NCI-H226 (cell line): Measurements from ENCODE around the gene MCOLN2.
"Not testable (repeated sequence)": the region's sequence is repeated elsewhere in the genome, so short reads cannot be mapped to it uniquely, and the experiment has no call there.

Source experiments
- DNase-seq: peaks from one replicate; pipeline ENCODE4 v3.0.0-alpha.2; 2015

MCOLN2 gene

DNA sequence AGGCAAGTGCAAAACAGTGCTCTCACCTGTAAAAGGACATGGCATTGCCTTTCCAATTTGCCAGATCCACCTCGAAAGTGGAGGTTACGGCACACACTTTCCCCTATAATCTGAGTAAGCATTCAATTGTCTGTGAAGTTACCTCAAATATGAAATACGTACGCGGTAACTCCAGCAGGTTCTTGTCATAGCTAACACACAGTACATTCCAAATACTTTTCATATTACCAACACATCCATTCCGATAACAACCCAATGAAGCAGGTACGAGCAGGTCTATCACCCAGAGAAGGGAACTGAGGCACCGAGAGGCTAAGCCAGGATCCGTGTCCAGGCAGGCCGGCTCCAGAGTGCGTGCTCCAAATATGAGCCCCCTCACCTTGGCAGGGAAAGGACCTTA lies 57.2 kb downstream of the MCOLN2 start:
- no peak for DNase-seq

DNA sequence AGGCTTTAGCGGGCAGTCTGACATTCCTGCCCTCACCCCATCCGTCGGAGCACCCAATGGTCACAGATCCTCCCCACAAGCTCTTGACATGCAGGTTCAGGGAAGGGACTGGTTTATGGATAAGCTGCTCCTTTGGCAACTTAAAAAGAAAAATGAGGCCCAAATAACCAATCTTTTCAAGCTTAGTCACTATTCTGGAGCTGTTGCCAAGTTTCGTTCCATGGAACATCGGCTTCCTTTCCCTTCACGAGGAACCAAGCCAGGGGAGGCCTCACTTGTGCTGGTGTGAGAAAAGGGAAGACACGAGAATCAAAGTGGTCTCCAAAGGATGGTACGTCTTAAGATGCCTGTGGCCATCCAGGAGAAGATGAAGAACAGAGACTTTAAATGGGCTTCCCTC lies 57.8 kb downstream of the MCOLN2 start:
- DNase-seq = no peak

DNA sequence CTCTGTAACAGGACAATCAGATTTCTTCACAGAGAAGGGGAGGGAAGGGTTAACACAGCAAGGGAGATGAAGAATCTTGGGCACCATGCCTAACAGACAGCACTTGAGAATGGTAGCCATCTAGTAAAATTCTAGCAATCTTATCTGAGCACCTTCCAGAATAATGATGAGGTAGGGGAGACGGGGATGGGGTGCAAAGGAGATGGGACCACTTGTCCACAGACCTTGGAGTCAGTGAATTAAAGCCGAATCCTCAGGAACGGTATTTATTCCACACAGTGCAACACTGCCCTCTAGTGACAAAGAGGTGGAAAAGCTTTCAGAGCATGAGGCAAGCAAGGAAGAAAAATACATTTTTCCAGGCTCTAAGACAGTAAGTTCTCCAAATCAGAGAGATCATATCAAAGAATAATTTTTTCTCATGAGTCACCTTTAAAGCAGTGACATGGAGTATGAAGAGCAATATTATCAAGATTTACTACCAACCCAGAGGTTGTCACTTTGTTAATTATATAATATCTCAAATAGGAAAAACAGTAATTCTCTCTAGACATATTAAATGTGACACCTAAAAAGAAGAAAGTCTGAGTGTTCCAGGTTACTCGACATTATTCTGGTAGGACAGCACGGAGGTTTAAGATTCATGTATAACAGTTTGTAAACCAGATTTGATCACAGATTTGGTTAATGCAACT lies 60.6 kb downstream of the MCOLN2 start:
- no peak for DNase-seq

DNA sequence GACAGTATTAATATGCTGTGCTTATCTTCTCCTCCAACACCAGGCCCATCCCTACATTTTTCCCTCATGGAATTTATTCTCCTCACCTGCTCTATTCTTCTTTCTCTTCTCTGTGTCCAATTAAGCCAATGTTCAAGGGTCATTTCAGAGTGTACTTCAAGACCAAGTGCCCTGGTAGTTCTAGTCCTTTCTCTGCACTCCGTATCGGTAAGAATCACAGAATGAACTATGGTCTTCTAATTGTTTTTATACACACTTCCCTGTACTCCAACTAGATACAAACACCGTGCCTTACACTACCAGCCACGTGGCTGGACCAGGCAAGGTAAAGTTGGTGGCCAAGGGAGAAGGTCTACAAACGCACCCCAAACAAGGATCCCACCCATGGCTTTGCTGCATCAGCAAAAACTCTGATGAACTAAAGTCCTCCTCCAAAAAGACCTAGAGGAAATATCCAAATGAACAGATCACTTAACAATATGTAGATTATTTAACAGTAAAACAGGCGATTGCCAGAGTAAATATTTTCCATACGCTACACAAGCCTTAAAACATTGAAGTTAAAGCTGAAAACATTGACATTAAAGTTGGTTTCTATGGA lies 63.8 kb downstream of the MCOLN2 start:
- no peak for DNase-seq

DNA sequence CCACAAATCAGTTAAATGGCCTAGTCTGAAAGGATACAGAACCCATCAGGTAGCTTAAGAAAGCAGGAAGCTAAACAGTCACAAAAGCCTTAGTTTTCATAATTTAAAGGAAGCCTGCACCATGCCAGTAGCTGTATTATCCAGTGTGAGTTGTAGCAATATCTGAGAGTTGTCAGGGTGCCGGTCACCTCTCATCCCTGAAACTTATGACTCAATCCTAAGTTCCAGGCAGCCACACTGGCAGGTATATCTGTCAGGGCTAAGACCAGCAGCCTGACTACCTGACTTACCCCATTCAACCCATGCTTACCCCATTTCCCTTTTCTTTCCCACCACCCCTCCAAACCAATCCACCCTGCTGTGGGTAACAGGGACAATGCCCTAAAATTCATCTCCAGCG lies 66.1 kb downstream of the MCOLN2 start:
- no peak for DNase-seq

DNA sequence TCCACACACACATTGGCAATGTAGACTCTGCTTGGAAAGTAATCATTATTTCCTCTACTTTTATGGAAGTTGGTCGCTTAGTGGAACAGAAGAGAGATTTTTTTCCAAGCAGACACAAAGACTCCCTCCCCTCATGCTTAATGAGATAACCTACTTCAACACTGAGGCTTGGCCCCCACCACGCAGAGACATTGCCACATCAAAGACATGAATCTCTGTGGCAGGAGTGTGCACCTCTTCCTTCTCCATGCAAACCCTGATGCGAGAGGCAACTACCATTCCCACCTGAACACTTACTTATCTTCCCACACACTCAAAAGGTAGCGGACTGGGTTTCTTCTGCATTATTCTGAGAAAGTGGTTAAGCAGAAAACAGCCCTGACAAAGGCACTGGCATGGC lies 66.6 kb downstream of the MCOLN2 start:
- no peak for DNase-seq

DNA sequence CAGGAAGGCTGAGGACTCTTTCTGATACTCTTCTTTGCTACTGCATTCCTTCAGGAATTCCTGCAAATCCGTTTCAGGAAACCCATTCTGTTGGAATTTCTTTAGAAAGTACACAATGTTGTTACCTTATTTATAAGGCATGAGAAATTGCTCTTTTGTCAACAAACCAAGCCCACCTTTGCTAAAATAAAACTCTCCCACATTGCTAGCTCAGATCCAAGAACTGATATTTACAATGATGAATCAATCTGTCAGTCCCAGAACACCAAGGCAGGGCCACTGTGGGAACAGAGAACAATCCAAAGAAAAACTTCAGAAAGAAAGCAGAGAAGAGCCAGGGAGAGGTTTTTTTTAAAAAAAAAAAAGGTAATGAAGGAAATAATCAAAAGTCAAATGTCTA lies 67.3 kb downstream of the MCOLN2 start:
- DNase-seq = no peak

DNA sequence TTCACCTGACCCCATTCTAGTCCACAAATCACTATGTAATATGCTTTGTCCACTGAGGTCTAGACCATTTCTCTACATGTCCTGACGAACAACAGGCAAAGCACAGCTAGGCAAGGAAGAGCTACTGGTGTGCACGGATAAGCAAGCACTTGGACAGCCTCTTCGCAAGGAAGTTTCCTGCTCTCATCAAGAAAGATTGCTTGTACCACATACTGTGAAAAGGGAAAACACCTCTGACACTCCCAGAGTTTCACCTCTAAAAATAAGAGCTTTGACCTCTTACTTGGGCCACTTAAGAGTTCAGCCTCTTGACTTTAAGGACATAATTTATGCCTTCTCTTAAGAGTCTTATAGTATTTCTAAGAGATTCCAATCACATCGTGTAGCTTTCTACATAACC lies 67.9 kb downstream of the MCOLN2 start:
- DNase-seq = no peak

DNA sequence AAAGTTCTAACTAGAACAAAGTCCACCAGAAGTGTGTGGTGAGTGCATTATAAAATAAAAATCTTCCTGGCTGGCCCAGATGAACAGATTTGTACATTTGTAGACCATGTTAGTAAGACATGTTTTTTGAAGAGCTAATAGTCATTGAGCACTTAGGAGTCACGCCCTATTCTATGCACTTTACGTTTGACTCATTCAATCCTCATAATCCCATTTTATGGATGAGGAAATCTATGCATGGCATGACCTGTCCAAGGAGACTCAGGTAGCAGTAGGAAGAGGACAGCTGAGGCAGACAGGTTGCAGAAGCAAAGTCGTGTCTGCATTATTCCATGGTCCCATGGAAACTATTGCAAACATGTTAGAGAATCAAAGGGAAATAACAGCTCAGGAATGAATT lies 73.6 kb downstream of the MCOLN2 start:
- no peak for DNase-seq

DNA sequence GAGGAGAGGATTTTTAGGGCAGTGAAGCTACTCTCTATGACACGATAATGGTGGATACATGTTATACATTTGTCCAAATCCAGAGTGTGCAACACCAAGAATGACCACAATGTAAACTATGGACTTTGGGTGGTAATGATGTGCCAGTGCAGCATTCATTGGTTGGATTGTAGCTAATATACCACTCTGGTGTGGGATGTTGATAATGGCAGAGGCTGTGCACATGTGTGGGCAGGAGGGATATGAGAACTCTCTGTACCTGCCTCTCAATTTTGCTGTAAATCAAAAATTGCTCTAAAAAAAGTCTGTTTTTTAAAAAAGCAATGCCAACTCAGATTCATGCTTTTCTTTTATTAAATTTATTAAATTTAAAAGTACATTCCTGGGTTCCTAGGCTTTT lies 76.8 kb downstream of the MCOLN2 start:
- no peak for DNase-seq

DNA sequence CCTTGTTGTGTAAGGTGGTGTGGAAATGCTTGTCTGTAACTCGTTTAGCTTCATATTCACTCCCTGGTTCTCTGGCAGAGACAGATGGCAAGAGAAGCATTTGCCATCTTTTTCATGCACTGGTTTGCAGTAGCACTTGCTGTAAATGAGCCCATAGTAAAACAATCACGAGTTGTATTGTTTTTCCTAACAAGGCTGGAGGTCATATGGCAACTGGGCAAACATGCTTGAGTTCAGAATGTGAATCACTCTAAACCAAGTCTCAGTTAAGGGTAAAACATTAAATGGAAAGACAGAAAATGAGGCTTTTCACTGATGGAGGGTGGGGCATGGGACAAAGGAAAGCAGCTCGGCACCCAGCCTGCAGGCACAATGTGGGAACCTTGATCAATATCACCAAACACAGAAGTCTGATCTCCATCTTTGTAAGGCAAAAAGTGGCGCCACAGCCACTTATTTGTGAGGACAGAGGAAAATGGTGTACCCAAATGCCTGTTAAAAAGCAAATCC lies 77.4 kb downstream of the MCOLN2 start:
- no peak for DNase-seq

DNA sequence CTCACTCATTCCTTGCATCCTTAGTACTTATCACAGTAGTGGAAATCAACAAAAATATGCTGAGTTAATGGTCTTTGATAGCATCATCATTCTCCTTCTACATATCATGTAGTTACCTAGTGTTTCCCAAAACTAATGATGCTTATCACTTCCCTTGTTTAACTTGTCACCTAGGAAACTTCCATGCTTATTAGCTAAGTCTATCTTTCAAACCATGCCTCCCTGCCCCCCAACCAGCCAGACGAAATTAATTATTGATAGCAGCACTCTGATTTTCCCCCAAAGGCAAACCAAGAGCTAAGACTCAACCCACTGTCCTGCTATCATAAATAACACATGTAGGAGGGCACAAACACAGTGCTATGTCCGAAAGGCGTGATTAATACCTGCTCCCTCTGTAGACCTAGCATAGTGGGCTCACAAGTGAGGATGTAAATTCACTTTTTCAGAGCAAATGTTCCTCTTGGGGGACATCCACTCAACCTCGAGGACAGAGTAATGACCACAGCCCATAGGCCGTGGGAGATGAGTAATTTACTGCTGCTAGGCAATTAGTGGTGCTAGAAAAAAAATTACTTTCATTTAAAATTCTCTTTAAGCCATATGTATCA lies 78.1 kb downstream of the MCOLN2 start:
- no peak for DNase-seq

DNA sequence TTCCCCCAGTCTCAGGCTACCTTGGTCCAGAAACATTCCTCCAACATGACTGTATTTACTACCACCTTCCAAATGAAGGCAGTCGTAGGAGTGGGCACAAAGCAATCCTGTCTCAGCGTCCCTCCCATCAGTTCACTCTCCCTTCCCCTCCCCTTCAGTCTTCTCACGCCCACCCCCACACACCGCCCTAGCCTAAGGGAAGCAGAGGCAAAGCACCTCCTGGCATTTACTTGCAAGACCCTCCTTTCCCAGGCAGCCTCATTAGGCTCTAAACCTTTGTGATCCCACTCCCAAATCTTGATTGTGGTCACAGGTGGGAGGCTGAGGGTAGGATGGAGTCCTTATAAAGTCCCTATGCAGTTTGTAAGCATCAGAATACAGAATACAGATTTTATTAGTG lies 80.0 kb downstream of the MCOLN2 start:
- DNase-seq = no peak

DNA sequence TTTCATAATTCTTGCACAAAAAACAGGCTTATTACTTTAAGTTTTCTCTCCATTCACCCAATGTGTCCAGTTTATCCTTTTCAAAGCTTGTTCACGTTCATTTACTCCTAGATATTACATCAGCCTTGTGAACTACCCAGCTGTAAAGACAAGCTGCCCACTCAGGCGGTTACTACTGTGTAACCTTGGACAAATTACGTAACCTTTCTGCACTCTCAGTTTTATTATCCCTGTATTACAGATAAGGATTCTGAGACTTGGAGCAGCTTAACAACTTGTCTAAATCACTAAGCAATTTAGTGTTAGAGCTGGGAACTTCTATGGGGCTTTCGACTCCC lies 83.4 kb downstream of the MCOLN2 start:
- DNase-seq = peak; percentile 92

DNA sequence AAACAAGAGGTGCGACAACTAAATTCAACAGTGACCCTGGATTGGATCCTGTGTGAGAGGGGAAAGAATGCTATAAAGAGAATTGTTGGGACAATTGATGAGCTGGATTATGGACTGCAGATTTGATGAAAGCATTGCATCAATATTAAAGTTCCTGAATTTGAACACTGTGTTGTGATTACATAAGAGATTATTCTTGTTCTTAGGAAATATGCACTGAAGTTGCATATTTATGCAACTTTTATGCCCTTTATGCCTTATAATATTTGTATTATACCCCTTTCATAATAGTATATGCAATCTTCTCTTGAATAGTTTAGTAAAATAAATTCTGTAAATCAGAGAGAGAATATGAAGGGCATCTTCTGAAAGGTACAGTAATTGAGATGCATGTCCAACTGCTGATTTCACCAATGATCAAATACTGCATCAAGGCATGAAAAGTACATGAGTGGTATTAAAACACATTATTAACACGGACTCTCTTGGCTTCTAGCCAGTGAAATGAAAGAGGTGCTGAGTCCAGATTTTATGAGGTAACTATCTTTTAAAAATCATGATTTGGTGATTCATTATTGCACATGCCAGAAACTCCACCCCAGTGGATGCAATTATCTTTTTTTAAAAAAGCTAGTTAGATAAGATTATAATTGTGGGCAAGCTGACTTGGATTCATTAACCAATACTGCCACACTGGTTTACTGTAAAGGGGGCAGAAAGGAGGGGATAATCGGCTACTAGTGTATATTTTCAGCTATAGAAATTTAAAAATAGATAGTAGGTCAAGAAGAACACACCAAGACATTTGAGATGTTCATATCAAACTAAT lies 84.0 kb downstream of the MCOLN2 start:
- DNase-seq = peak; percentile 12

DNA sequence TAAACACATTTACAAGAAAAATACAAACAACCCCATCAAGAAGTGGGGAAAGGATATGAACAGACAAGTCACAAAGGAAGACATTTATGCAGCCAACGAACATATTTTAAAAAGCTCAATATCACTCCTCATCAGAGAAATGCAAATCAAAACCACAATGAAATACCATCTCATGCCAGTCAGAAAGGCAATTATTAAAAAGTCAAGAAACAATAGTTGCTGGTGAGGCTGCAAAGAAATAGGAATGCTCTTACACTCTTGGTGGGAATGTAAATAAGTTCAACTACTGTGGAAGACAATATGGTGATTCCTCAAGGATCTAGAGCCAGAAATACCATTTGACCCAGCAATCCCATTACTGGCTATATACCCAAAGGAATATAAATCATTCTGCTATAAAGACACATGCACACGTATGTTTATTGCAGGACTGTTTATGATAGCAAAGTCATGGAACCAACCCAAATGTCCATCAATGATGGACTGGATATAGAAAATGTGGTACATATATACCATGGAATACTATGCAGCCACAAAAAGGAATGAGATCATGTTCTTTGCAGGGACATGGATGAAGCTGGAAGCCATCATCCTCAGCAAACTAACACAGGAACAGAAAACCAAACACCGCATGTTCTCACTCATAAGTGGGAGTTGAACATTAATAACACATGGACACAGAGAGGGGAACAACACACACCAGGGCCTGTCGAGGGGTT lies 88.0 kb downstream of the MCOLN2 start:
- DNase-seq = not testable (repeated sequence)

DNA sequence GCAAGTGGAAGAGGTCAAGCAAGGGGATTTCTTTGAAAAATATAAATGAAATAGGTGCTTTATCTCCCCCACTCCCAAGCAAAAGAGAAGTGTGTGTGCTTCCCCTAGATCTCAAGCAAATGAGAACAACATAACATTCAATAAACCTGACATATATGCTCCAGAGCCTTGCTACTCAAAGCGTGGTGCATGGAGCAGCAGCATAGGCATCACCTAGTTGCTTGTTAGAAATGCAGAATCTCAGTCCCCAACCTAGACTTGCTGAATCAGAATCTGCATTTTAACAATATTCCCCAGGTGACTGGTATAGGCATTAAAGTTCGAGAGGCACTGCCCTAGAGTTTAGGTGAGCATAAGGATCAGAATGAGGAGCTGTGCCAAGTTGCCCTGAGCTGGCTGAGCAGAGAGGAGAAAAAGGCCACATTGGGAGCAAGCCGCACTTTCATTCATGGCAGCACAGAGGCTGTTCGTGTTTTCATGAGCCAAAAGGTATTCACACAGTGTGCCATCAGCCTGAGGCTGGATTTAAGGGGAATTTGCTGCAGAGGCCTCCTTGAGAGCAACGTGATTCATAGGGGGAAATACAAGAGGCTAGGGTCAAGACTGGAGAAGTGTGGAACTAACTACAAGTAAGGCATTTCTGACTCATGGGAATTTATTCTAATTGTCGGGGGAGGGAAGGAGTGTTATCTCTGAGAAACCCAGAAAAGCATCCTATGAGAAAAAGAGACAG lies 89.7 kb downstream of the MCOLN2 start:
- peak; percentile 94 for DNase-seq

DNA sequence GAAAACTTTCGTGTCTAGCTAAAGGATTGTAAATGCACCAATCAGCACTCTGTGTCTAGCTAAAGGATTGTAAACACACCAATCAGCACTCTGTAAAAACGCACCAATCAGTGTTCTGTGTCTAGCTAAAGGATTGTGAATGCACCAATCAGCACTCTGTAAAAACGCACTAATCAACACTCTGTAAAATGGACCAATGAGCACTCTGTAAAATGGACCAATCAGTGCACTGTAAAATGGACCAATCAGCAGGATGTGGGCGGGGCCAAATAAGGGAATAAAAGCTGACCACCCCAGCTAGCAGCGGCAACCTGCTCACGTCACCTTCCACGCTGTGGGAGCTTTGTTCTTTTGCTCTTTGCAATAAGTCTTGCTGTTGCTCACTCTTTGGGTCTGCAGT lies 94.2 kb downstream of the MCOLN2 start:
- not testable (repeated sequence) for DNase-seq

DNA sequence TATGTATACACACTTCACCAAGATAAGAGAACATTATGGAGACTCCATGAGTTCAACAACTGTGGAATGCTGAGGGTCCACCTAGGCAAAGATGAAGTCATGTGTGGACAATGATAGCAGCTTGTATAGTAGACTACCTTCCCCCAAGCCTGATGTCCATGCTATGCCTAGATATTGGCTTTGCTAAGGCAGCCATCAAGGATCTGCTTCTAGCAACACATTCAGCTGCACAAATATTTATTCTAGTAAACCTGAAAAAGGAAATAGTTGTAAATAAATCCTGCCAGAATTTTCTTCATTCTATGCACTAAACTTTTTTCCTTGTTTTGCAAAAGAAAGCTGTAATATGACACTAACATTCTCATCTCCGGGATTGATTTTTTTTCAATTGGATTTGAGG lies 96.9 kb downstream of the MCOLN2 start:
- no peak for DNase-seq

DNA sequence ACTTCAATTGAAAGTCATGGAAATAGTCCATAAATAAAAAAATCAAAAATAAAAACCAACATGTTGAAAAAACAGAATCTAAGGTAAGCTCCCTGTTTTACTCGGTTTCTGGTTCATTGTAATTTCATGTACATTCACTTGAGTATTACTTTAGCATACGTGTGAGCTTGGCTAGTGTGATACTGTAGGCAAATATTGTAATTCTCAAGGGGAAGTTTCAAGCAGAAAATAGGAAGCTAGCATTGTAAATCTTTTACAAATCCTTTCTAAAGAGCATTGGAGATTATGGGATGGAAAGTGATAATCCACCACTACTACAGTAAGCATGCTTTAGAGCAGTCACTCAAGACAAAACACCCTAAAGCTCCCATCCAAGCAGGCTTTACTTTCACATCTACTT lies 100.6 kb downstream of the MCOLN2 start:
- DNase-seq = no peak

DNA sequence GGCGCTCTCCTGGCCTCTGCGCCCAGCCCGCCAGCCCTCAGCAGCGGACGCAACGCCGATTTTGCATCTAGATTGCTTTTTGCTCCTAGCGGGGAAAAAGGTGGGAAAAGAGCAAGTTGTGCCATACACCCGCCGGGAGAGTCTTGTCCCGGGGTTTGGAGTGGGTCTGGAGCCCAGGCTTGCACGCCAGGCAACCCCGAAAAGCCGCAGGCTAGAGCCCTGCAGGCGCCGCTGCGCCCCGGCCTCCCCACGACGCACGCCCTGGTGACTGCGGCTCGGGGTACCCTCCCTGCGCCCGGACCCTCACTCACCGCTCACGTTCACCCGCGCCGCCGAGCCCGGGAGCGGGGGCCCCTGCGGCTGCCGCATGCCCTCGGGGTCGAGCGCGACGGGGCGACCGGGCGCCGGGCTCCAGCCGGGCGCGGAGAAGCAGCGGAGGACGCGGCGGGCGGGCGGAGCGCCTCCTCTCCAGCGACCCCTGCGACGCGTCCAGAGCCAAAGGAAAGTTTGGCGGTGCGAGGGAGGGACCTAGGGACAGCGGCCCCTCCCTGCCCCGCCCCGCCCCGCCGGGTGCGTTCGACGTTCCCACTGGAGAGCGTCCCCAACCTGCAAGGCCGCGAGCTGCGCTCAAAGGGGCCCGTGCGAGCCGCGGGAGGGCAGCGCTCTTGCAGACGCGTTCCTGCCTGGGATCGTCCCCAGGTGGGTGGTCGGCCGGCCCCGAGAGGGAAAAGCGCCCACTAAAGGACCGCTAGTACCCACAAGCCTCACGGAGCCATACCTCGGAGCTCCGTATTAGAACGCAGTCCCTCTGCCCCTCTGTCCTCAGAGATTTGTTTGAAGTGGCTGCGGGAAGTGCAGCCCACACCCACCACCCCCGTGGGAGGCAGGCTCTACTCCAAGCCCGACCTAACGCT lies 104.0 kb downstream of the MCOLN2 start, which contains the start of gene LPAR3:
Gene LPAR3, minus strand, starts transcription at position 502 of the 914 bp plus-strand sequence. CDS start 27,086 bp downstream, outside the sequence.
- DNase-seq = no peak
